HEK293 (cell line): Measurements from ENCODE around the gene ZBED5.

Experiments
- CTCF ChIA-PET: fragments of 350-600 bp; formaldehyde crosslinking; extraction: SDS; loops from one replicate; lab custom pipeline; 2021; ENCODE audit warnings: antibody characterized with exemption; lab: Yijun Ruan, JAX
- POLR2A ChIA-PET: fragments of 300-600 bp; formaldehyde crosslinking; extraction: SDS; loops from one replicate; lab custom pipeline; 2020; ENCODE audit warnings: antibody characterized with exemption, inconsistent platforms; lab: Yijun Ruan, JAX
- H3K27ac ChIP-seq: fragments of 200-500 bp; sonication (Bioruptor generic); 2 replicates; pipeline ENCODE4 v1.5.1; 2014; ENCODE audit warnings: low read depth, low read length, control low read depth, inconsistent platforms; ENCODE audit errors: extremely low read depth
- H3K36me3 ChIP-seq, 2 experiments: fragments of 200-500 bp in 1 of 2; sonication (Bioruptor generic) in 1 of 2; 1 replicate in 1 of 2; 2 replicates in 1 of 2; pipeline ENCODE4 v1.5.1; 2014 to 2017; ENCODE audit warnings: inconsistent platforms in 2 of 2, low read length in 2 of 2; ENCODE audit not compliant: control insufficient read depth in 2 of 2, insufficient read depth in 1 of 2
- H3K4me1 ChIP-seq: fragments of 200-500 bp; sonication (Bioruptor generic); 2 replicates; pipeline ENCODE4 v1.5.1; 2014; ENCODE audit warnings: mild to moderate bottlenecking, low read length, inconsistent platforms; ENCODE audit not compliant: control insufficient read depth, insufficient read depth
- H3K4me3 ChIP-seq: 2 replicates; pipeline ENCODE4 v1.5.1; 2011; ENCODE audit warnings: low read depth, mild to moderate bottlenecking, control low read depth, low read length, moderate library complexity
- H3K9me3 ChIP-seq: fragments of 200-500 bp; sonication (Bioruptor generic); 2 replicates; pipeline ENCODE4 v1.5.1; 2014; ENCODE audit warnings: low read depth, low read length, inconsistent platforms; ENCODE audit not compliant: control insufficient read depth, insufficient read depth
- BCL11A ChIP-seq: fragments of 450-650 bp; formaldehyde crosslinking; IDR thresholded peaks from 2 replicates; pipeline ENCODE4 v1.5.1; 2016; ENCODE audit warnings: low read depth, missing biosample characterization, missing genetic modification characterization
- GLI2 ChIP-seq: fragments of 450-650 bp; formaldehyde crosslinking; IDR thresholded peaks from 2 replicates; pipeline ENCODE4; 2017; ENCODE audit warnings: missing biosample characterization, missing genetic modification characterization, low read depth, borderline replicate concordance
- INSM2 ChIP-seq: fragments of 450-650 bp; formaldehyde crosslinking; IDR thresholded peaks from 2 replicates; pipeline ENCODE4 v1.5.1; 2016; ENCODE audit warnings: missing biosample characterization, missing genetic modification characterization
- KLF9 ChIP-seq: fragments of 450-650 bp; formaldehyde crosslinking; IDR thresholded peaks from 2 replicates; pipeline ENCODE4 v1.5.1; 2016; ENCODE audit warnings: missing biosample characterization, missing genetic modification characterization, low read depth
- TRIM28 ChIP-seq: IDR thresholded peaks from 2 replicates; pipeline ENCODE4 v1.6.1; 2011; ENCODE audit warnings: low read length, control low read depth, borderline replicate concordance
- ZEB2 ChIP-seq: fragments of 450-650 bp; formaldehyde crosslinking; IDR thresholded peaks from 2 replicates; pipeline ENCODE4 v1.5.1; 2016; ENCODE audit warnings: missing biosample characterization, missing genetic modification characterization
- ZFP41 ChIP-seq: fragments of 450-650 bp; formaldehyde crosslinking; IDR thresholded peaks from 2 replicates; pipeline ENCODE4 v1.5.1; 2016; ENCODE audit warnings: missing biosample characterization, missing genetic modification characterization, borderline replicate concordance
- ZNF10 ChIP-seq: fragments of 450-650 bp; formaldehyde crosslinking; IDR thresholded peaks from 2 replicates; pipeline ENCODE4 v1.5.1; 2017; ENCODE audit warnings: missing biosample characterization, missing genetic modification characterization
- ZNF138 ChIP-seq: fragments of 450-650 bp; formaldehyde crosslinking; IDR thresholded peaks from 2 replicates; pipeline ENCODE4 v1.5.1; 2016; ENCODE audit warnings: missing biosample characterization, missing genetic modification characterization, borderline replicate concordance
- ZNF184 ChIP-seq: fragments of 450-650 bp; IDR thresholded peaks from 2 replicates; pipeline ENCODE4 v1.5.1; 2018; ENCODE audit warnings: missing biosample characterization, mild to moderate bottlenecking, missing genetic modification characterization
- ZNF19 ChIP-seq: fragments of 450-650 bp; formaldehyde crosslinking; IDR thresholded peaks from 2 replicates; pipeline ENCODE4; 2016; ENCODE audit warnings: missing biosample characterization, missing genetic modification characterization, low read depth
- ZNF239 ChIP-seq: fragments of 450-650 bp; formaldehyde crosslinking; IDR thresholded peaks from 2 replicates; pipeline ENCODE4 v1.5.1; 2016; ENCODE audit warnings: missing biosample characterization, missing genetic modification characterization
- ZNF274 ChIP-seq, 2 experiments: fragments of 200-500 bp in 1 of 2; fragments of 450-650 bp in 1 of 2; sonication (Bioruptor generic) in 1 of 2; formaldehyde crosslinking in 1 of 2; IDR thresholded peaks; 2 replicates each; pipeline versions ENCODE4 v1.5.1 to v1.6.1; 2014 to 2016; ENCODE audit warnings: borderline replicate concordance in 1 of 2, inconsistent platforms in 1 of 2, low read length in 1 of 2, missing biosample characterization in 1 of 2, missing genetic modification characterization in 1 of 2
- ZNF449 ChIP-seq: fragments of 450-650 bp; formaldehyde crosslinking; IDR thresholded peaks from 2 replicates; pipeline ENCODE4 v1.5.1; 2017; ENCODE audit warnings: missing biosample characterization, mild to moderate bottlenecking, missing genetic modification characterization, moderate library complexity
- ZNF513 ChIP-seq: fragments of 450-650 bp; IDR thresholded peaks from 2 replicates; pipeline ENCODE4 v1.5.1; 2018; ENCODE audit warnings: missing biosample characterization, missing genetic modification characterization
- ZNF560 ChIP-seq: fragments of 450-650 bp; formaldehyde crosslinking; IDR thresholded peaks from 2 replicates; pipeline ENCODE4 v1.5.1; 2017; ENCODE audit warnings: missing biosample characterization, missing genetic modification characterization, borderline replicate concordance
- ZNF596 ChIP-seq: fragments of 450-650 bp; IDR thresholded peaks from 2 replicates; pipeline ENCODE4 v1.5.0; 2018; ENCODE audit warnings: missing biosample characterization, mild to moderate bottlenecking, missing genetic modification characterization, moderate library complexity
- ZNF623 ChIP-seq: fragments of 450-650 bp; formaldehyde crosslinking; IDR thresholded peaks from 2 replicates; pipeline ENCODE4 v1.5.1; 2016; ENCODE audit warnings: missing biosample characterization, missing genetic modification characterization
- ZNF660 ChIP-seq: fragments of 450-650 bp; IDR thresholded peaks from 2 replicates; pipeline ENCODE4 v1.5.1; 2018; ENCODE audit warnings: missing biosample characterization, mild to moderate bottlenecking, missing genetic modification characterization
- ZNF664 ChIP-seq: fragments of 450-650 bp; formaldehyde crosslinking; IDR thresholded peaks from 2 replicates; pipeline ENCODE4 v1.5.1; 2016; ENCODE audit warnings: missing biosample characterization, missing genetic modification characterization
- ZNF692 ChIP-seq: fragments of 450-650 bp; formaldehyde crosslinking; IDR thresholded peaks from 2 replicates; pipeline ENCODE4 v1.5.1; 2016; ENCODE audit warnings: missing biosample characterization, missing genetic modification characterization
- ZNF707 ChIP-seq: fragments of 450-650 bp; formaldehyde crosslinking; IDR thresholded peaks from 2 replicates; pipeline ENCODE4 v1.5.1; 2016; ENCODE audit warnings: missing biosample characterization, missing genetic modification characterization
- ZNF777 ChIP-seq: fragments of 450-650 bp; formaldehyde crosslinking; IDR thresholded peaks from 2 replicates; pipeline ENCODE4 v1.5.1; 2017; ENCODE audit warnings: missing biosample characterization, missing genetic modification characterization, borderline replicate concordance

ZBED5 gene

GRCh38 chr11:10844796-10845195 is 13.1 kb downstream of the ZBED5 start (continued):
- TF ChIP-seq ZNF692 (tag by site-specific recombination) (no peak), ZNF274 (IDR thresholded peaks at IDR 0.05; ENCODE audit: low read length) (no peak), ZNF274 (tag by site-specific recombination; IDR thresholded peaks at IDR 0.05; ENCODE audit: borderline replicate concordance) (no peak)

GRCh38 chr11:10844356-10844755 is 13.5 kb downstream of the ZBED5 start:
- TF ChIP-seq ZNF138 (tag by site-specific recombination) (no peak), ZNF513 (tag by site-specific recombination) (no peak)
- CTCF ChIA-PET, result interaction anchor here (0.7 to 1.1 kb wide), 2 partner anchors 14 to 52 kb away, joined by 3 to 4 read pairs; partner anchors contain the start of gene ZBED5
- no peak overlapping the region for H3K4me3 ChIP-seq
- POLR2A ChIA-PET, result interaction anchor here (1.4 kb wide), 1 partner anchor 35 kb away, joined by 4 read pairs; the partner anchor contains the start of gene EIF4G2
- H3K4me1 ChIP-seq, result no peaks in the 10 kb centered on the region
- H3K27ac ChIP-seq, result no peak overlapping the region
- no peaks in the 10 kb centered on the region for H3K36me3 ChIP-seq
- no peaks in the 10 kb centered on the region for H3K9me3 ChIP-seq

- Histone ChIP-seq H3K27ac (no peak overlapping the region), H3K4me3 (no peak overlapping the region), H3K9me3 (no peaks in the 10 kb centered on the region), H3K36me3 (no peaks in the 10 kb centered on the region), H3K4me1 (no peaks in the 10 kb centered on the region)
- CTCF ChIA-PET, result interaction anchor here (0.5 to 1.7 kb wide), 4 partner anchors 10 to 46 kb away, joined by 3 to 6 read pairs (median 4); no protein-coding TSS in a partner anchor
- POLR2A ChIA-PET, result interaction anchor here (0.6 to 4.4 kb wide), 5 partner anchors 10 to 61 kb away, joined by 3 to 32 read pairs (median 3); partner anchors contain the start of gene EIF4G2
- TF ChIP-seq BCL11A (tag by site-specific recombination), result no peak
- TF ChIP-seq ZNF138 (tag by site-specific recombination), result no peak
- TF ChIP-seq ZNF449 (tag by site-specific recombination), result no peak
- no peak for TF ChIP-seq ZNF560 (tag by site-specific recombination)
- no peak for TF ChIP-seq ZNF664 (tag by site-specific recombination)
- no peak for TF ChIP-seq ZNF596 (tag by site-specific recombination)
- TF ChIP-seq ZNF274 (IDR thresholded peaks at IDR 0.05; ENCODE audit: low read length), result no peak
- no peak for TF ChIP-seq ZNF274 (tag by site-specific recombination; IDR thresholded peaks at IDR 0.05; ENCODE audit: borderline replicate concordance)
Measured at GRCh38 chr11:10838881-10839280, 19.0 kb downstream of the ZBED5 start.

GRCh38 chr11:10838083-10838482 is 19.8 kb downstream of the ZBED5 start:
- Histone ChIP-seq H3K36me3 (no peaks in the 10 kb centered on the region), H3K4me1 (no peaks in the 10 kb centered on the region), H3K27ac (no peak overlapping the region), H3K9me3 (no peaks in the 10 kb centered on the region), H3K4me3 (no peak overlapping the region)
- POLR2A ChIA-PET, result interaction anchor here (4.4 kb wide), 1 partner anchor 29 kb away, joined by 32 read pairs; the partner anchor contains the start of gene EIF4G2
- CTCF ChIA-PET, result interaction anchor here (1.2 to 1.5 kb wide), 3 partner anchors 23 to 46 kb away, joined by 3 to 6 read pairs (median 3); no protein-coding TSS in a partner anchor
- no peak for TF ChIP-seq TRIM28
- no peak for TF ChIP-seq INSM2
- TF ChIP-seq ZNF777 (tag by site-specific recombination), result no peak
- no peak for TF ChIP-seq ZNF707 (tag by site-specific recombination)
- no peak for TF ChIP-seq GLI2
- TF ChIP-seq ZFP41 (tag by site-specific recombination), result no peak
- TF ChIP-seq ZNF660 (tag by site-specific recombination), result no peak
- TF ChIP-seq ZNF19 (tag by site-specific recombination), result no peak
- no peak for TF ChIP-seq KLF9 (tag by site-specific recombination)
- no peak for TF ChIP-seq ZNF10 (tag by site-specific recombination)
- TF ChIP-seq ZNF184, result no peak
- no peak for TF ChIP-seq ZNF623 (tag by site-specific recombination)
- no peak for TF ChIP-seq ZNF239
- no peak for TF ChIP-seq ZEB2
